GM19328 (cell line): ENCODE measurements around the gene RNF157.
A peak's percentile ranks its signal among the peaks of the same experiment; 100 is the strongest.
"Not testable (repeated sequence)": the region's sequence is repeated elsewhere in the genome, so short reads cannot be mapped to it uniquely, and the experiment has no call there.

Source experiments
- ATAC-seq: cut with Tn5 transposase; IDR thresholded peaks from one replicate; pipeline ENCODE4 v1.9.1; 2021; ENCODE audit warnings: mild to moderate bottlenecking, moderate library complexity; ENCODE audit not compliant: unreplicated experiment

RNF157 gene

DNA sequence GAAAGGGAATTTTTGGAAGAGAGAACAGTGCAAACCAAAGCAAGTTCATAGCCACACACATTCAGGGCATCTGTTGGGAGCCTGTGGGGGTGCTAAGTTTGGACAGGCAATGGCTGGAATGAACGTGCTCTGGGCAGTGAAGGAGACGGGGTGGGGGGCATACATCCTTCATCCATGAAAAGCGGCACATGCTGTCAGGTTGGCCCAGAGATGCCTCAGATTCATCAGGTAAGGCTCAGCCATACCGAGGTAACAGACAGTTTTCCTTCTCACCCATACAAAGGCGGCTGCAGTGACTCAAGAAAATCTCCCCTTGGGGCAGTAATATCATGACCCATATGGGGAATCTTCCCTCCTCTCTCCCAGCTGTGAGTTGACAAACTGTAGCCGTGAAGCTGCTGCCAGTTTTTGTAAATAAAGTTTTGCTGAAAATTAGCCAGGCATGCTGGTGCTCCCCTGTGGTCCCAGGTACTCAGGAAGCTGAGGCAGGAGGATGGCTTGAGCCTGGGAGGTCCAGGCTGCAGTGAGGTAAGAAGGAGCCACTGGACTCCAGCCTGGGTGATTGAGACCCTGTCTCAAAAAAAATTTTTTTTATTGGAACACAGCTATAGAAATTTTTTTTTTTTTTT lies 15.6 kb upstream of the RNF157 start:
- ATAC-seq = no peak

DNA sequence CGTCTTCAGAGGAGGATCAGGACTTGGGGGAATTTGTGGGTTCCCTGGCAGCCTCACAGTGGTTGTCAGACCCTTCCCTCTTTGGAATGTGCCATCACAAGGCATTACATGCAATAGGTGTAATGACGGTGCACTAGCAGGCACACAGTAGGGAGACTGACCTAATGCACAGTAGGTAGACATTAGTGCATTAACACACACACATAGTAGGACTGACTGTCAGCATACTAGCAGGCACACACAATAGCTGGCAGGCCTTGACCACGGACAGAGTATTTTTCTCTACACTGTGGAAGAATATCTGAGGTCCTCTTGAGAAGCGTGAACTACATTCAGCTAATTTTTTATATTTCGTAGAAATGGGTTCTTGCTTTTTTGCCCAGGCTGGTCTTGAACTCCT lies 14.0 kb upstream of the RNF157 start:
- ATAC-seq = no peak

DNA sequence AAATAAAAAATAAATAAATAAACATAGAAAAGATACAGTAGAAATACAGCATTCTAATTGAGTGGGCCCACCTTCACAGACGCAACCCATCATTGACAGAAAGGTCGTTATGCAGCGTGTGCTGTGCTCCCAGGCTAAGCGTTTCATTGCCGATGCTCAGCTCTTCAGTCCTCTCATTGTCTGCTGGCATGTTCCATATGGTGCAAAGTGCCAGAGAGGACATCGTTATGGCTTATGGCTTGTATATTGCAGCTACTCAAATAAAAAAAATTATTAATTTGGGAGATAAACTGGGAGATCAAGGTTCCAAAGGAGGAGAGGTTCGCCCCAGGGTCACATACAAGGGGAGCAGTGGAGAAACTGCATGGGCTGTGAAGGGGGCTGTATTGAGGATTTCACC lies 13.5 kb upstream of the RNF157 start:
- no peak for ATAC-seq

DNA sequence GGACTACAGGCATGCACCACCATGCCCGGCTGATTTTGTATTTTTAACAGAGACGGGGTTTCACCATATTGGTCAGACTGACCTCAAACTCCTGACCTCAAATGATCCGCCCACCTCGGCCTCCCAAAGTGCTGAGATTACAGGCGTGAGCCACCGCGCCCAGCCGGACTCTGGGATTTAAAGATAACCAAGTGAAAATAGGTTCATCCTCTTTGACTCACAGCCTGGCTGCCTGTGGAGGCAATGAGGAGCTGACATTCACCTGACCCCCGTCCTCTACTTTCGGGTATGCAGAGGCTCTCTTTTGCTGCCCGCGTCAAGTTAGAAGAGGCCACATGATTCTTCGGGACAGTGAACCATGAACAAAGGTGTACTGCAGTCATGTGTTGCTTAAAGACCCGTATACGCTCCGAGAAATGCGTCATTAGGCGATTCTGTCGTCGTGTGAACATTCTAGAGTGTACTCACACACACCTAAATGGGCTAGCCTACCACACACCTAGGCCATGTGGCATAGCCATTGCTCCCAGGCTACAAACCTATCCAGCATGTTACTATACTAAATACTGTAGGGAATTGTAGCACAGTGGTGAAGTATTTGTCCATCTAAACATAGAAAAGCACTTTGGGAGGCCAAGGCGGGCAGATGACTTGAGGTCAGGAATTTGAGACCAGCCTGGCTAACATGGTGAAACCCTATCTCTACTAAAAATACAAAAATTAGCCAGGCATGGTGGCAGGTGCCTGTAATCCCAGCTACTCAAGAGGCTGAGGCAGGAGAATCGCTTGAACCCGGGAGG lies 12.9 kb upstream of the RNF157 start:
- ATAC-seq = not testable (repeated sequence)

DNA sequence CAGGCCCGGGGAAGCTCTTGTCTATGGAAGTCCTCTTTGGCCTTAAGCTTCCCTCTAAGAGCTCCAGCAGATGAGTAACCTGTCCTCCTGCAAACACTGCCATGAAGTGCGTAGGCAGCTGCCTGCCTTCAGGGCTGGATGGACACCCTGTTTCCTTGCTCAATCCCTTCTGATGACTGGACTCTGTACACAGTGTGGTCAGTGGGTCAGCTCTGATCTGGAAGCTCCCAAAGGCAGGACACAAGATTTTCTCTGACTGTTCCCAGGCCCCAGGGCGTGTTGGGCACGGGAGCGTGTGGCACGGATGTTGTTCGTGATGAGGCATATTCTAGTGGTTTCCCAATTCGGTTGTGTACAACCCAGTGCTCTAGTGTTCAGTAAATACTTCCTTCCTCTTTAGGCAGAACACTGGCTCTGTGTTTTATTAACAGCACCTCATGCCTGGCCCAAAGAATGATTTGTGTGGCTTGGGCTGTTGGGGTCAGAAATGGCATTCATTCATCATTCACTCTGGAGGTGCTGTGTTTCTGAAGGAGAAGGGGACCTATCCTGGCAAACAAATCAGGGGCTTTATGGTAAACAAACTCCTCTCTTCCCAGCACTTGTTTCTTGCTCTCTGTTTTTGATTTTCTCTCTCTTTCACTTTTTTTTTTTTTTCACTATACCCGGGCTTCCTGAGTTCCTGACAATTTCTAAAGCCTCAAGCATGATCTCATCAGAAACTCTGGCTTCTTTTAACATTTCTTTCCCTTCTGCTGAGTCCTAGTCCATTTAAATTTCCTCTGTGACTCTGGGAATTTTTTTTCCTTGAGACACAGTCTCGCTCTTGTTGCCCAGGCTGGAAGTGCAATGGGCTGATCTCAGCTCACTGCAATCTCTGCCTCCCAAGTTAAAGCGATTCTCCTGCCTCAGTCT lies 12.0 kb upstream of the RNF157 start:
- ATAC-seq = no peak

DNA sequence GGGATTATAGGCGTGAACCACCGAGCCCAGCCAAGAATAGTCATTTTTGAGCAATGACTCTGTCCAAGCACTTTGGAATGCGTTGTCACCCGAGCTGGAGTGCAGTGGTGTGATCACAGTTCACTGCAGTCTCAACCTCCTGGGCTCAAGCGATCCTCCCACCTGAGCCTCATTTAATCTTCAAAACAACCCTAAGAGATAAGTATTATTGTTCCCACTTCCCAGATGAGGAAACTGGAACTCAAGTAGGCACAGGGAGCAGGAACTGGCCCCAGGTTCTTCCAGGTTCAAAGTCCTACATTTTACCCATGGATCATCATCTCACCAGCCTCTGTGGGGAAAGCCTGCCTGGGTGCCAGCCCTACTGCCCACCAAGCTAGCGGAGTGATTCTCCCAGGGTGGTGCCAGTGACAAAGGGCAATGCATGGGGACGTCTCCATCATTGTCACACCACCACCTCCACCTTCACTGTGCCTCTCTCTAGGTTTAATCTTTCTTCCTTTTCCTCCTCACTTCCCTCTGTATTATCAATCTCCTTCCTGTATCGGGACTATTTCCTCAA lies 11.3 kb upstream of the RNF157 start:
- ATAC-seq = no peak

DNA sequence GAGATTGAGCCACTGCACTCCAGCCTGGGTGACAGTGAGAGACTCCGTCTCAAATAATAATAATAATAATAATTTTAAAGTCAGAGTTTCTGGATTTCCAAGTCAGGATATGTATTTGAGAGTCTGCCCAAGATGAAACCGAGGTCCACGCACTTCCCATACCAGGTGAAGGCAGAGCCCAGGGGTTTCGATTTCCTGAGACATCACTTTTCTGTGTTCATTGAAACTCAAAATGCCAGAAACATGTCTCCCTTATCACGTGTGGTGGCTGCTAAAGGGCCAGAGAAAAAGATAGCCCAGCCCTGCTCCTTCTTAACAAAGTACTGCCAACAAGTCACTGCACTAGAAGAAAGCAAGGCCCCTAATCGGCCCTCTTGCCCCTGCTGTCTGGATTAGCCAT lies 9.8 kb upstream of the RNF157 start:
- ATAC-seq = no peak

DNA sequence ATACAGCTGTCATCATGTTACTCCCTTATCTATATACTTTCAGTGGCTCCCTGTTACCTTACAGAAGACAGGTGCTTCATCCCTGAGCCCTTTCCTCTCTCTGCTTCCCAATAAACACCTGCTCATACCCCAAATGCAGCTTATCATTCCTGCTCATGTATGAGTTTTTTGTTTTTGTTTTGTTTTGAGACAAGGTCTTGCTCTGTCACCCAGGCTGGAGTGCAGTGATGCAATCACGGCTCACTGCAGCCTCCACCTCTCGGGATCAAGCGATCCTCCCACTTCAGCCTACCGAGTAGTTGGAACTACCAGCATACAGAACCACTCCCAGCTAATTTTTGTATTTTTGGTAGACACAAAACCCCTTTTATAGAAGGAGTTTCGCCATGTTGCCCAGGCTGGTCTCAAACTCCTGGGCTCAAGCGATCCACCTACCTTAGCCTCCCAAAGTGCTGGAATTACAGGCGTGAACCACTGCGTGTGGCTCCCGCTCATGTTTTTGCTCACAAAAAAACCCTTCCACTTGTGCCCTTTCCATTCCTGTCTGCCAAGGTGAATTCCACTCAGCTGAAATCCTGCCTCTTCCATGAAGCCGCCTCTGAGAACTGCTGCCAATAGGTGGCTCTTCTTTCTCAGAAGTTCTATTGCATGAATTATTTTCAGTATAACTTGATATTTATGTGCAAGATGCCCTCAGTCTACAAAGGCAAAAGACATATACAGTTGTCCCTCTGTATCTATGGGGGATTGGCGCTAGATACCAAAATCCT lies 7.9 kb upstream of the RNF157 start:
- ATAC-seq = no peak

DNA sequence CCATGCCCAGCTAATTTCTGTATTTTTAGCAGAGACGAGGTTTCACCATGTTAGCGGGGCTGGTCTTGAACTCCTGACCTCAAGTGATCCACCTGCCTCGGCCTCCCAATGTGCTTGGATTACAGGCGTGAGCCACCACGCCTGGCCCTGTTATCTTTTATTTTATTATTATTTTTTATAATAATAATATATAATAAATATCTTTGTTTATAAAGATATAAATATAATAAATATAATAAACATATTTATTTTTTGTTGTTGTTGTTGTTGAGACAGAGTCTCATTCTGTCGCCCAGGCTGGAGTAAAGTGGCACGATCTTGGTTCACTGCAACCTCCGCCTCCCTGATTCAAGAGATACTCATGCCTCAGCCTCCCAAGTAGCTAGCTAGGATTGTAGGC lies 7.0 kb upstream of the RNF157 start:
- ATAC-seq = no peak

DNA sequence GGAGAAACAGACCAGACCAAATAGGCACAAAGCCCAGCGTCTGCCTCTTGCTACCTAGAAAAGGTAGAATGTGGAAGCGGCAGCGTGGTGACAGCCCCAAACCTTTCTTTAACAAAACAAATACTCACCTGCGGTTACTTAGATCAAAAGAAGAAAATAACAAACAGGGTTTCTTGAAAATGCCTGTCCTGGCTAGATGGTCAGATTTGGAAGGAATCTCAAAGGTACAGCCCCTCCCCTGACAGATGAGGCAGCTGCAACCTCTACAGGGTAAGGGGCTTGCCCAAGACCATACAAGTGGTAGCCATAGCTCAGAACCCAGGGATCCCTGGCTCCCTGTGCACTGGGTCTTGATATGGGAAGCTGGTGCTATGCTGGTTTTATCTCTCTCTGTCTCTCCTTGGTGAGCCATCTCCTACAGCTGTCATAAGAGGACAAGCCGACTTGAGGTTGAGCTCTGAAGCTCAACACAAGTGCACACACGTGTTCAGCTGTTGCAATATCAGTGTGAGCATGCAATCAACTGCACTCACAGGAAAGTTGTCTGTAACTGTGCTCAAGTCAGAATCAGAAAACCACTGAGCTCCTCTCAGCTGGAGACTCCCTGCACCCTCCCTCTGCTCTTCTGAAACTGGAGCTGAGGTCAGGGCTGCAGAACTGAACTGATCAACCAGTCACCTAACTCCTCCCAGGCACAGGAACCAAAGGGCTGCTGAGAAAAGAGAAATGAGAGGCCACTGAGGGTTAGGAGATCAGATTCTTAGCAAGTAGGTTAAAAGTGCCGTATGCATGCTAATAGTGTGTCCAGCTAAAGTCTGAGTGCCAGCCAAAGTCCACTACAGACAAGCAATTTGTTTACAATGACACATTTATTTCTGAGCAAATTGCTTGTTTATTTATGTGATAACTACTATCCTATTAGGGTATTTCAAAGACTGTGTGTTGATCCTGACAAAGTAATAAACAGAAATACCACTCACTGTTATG lies 6.1 kb upstream of the RNF157 start:
- ATAC-seq = peak; percentile 96

DNA sequence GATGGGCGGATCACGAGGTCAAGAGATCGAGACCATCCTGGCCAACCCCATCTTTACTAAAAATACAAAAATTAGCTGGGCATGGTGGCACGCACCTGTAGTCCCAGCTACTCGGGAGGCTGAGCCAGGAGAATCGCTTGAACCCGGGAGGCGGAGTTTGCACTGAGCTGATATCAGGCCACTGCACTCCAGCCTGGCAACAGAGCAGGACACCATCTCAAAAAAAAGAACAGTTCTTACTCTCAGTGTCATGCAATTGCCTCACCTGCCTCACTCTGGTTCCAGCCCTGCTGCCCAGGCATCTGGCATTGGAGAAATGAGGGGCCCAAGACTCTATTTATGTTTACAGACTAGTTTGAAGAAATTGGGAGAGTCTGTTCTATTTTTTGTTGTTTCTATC lies 4.4 kb upstream of the RNF157 start:
- not testable (repeated sequence) for ATAC-seq

DNA sequence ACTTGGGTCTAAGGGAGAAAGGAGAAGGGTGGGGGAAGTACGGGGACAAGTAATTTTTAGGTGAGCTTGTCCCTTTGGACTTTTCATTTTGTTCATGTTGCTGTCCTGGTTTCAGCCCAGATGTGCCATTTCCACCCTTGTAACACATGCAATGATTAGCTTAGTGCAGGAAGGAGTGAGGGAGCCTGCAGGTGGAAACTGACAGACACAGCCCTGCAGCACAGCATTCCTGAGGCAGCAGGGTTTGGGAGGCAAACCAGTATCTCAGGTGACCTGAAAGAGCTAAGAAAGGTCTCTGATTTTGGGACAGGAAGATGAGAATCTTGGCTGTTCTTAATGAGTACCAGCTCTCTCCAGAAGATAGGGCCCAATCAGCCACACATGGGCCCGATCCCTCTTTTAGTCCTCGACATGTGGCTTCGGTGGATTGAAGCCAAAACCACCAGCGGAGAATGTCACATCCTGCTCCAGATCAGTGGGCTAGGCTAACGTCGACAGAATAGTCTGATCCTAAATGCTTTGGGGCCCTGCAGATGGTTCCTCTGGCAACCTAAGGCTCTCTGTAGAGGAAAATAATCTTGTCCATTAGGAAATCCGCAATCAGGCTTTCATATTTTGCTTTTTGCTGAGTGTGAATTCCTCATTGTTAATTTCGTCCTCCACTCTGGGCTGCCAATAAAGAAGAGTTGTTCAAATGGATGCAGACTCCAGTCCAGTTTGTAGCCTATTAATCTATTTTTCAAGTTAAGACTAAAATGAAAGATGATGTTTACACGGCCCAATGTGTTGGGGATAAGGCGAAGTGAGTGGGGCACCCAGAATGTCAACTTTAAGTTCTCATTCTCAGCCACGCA lies 3.8 kb upstream of the RNF157 start:
- ATAC-seq = no peak

DNA sequence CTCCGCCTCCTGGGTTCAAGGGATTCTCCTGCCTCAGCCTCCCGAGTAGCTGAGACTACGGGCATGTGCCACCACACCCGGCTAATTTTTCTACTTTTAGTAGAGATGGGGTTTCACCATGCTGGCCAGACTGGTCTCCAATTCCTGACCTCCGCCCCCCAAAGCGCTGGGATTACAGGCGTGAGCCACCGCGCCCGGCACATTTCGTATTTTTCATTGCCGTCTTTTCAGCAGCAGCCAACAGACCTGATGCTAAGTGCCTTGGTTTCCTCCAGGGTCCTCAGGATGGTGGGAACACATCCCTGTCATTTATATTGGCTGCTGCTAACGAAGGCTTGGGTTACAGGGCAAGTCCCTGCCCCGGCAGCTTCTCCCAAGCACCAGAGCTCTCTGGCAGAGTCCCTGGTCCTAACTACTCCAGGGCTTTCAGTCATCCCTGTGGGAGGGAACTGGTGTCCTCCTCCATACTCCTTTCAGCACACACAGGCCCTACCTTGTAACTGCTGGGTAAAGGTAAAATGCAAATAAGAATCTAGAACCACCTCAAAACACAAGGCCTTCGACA lies 1.5 kb upstream of the RNF157 start:
- ATAC-seq = no peak

DNA sequence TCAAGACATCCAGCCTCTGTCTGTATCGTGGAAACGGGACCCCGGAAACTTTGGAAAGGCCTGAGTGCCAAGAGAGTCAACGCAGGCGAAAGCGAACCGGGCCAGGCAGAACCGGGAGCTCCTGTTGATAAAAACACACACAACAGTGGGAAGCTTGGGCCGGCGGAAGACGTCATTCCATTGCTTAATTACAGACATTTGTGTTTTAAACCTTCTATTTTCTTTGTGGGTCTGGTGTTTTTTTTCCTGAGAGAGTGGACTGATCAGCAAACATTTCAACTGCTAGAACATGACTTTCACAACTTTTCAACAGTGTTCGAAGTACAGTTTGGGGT lies 878 bp upstream of the RNF157 start:
- no peak for ATAC-seq

DNA sequence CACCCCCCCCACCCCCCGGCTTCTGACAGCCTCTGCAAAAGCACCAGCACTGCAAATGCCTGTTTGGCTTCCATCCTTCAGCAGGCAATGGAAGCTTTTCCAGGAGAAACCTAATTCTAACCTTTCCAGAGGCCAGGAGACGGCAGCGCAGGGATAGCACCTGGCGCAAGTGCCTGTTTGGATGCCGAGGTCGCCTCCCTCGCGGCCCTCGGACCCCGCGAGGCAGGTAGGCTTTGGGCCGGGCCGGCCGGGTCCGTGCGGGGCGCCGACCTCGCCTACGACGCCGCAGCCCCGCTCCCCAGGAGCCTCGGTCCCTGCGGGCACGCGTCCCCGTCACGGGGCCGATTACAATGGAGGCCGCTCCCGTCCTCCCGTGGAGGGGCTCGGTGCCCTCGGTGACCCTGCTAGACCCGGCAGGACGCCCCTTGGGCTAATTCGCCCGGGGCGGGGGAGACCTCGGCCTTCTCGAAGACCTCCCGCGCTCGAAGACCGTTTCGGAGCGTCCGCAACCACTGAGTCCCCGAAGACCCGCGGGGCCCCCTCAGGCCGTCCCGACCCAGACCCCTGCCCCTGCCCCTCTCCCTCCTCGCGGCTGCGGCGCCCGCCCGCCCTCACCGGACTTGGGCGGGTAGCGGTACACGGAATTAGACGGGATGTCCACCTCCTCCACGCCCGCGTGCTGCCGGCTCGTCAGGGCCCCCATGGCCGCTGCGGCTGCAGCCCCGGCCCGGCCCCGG lies 587 bp downstream of the RNF157 start:
- ATAC-seq = no peak

DNA sequence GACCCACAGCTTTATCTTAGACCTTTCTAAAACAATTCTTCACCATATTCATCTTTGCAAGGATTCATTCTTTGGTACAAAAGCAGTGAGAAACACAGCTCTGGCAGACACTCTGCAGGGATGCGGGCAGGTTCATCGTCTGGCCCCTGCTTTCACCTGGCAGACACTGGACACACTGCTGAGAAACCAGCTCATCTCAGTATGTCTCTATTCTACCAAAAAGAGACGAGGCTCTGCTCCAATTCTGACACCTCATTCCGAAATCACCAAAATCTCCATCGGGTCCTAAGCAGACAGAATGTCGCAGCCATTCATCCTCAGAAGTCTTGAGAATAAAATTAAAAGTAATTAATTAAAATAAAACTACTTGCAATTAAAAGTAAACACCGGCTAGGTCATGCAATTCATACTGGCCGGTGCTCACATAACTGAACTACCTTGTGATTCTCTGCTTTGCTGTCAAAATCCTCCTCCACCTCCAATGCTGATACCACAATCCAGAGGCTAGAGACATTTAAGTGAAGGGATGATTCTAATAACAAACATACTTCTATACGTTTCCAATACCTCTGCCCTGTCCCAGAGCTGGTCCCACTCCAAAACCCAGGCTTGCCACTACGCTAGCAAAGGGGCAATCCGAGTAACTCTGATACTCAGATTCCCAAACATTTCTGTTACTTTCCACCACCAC lies 1.3 kb downstream of the RNF157 start:
- no peak for ATAC-seq

DNA sequence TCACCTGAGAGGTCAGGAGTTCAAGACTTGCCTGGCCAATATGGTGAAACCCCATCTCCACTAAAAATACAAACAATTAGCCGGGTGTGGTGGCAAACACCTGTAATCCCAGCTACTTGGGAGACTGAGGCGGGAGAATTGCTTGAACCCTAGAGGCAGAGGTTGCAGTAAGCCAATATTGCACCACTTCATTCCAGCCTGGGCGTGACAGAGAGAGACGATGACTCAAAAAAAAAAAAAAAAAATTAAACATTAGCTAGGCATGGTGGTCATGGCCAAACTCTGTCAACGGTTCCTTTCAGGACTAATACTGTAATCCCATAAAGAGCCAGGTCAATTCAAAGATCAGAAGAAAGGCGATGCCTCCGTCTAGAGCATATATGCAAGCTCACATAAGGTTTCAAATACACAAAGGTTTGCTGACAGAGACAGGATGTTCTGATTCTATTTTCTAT lies 2.4 kb downstream of the RNF157 start:
- no peak for ATAC-seq
